EH (cell line): ENCODE measurements around the gene CERS3.
"Not testable (repeated sequence)": the region's sequence is repeated elsewhere in the genome, so short reads cannot be mapped to it uniquely, and the experiment has no call there.

Experiments used
- DNase-seq: peaks from one replicate; pipeline ENCODE4 v3.0.0-alpha.2; 2015; ENCODE audit warnings: low read depth

Gene CERS3

DNA sequence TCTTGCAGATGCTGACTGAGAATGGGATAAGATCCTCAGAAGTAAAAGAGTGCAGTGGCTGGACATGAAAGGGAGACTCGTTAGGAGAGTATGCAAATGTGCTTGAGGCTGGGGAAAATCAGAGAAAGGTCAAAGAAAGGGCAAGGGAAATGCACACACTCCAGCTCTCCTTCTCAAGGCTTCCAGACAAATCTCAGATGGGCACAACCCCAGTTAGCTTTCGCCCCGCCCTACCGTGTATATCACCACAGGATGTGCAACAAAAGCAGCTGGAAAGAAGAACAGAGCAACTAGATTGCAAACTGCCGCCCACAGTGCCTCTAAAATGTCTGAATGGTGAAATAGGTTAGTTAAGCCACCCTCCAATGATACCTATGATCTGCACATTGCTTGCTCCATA is 63.9 kb downstream of the CERS3 start:
- DNase-seq, result no peak

DNA sequence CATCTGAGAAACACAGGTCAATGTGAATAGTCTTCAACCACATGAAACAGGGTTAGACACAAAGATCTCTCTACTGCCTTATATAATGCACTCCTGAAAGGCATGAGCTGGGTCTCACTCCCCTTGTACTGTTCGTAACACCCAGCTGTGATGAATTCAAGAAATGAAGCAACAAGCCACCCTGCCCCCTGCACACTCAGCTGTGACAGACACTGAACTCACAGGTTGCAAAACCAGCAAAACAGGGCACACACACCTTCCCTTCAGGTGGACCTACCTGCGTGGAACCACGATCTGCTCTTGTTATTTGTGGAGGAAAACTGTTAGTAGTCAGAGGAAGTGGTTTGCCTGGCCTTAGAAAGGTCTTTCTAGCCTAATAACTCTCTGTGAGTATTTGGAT is 64.5 kb downstream of the CERS3 start:
- DNase-seq, result no peak

DNA sequence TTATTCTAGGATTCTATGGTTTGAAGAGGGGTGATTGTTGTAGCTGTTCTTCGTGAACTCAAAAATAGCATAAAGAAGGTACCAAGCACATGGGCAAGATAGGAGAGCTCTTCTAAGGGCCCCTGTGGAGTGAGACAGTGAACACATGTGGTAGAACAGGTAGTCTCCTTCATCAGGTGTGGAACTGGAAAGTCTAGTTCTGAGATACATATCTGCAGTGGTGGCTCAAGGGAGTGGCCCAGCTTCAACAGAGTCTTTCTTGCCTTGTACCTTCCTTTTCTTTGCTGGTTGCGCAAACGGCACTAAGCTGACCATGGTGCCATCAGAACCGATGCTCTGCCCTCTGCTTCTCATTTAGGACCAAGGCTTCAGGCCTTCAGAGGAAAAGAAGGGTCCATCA is 65.2 kb downstream of the CERS3 start:
- DNase-seq, result no peak

DNA sequence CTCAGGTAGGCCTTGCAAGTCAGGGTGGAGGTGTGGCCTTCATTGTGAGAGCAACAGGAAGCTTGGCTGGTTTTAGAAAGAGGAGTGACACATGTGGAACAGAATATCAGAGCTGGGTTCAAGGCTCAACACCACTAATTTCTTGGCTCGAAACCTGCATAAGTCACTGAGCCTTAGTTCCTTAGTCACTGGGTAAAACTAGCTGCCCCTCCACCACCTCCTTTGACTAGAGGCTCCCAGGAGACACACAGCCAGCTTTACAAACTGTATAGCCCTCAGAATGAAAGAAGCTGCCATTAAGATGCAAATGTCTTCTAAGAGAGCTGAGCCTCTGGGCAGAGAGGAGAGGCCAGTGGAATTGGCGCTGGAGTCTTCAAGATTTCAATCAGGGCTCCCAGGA is 67.7 kb downstream of the CERS3 start:
- DNase-seq, result no peak

DNA sequence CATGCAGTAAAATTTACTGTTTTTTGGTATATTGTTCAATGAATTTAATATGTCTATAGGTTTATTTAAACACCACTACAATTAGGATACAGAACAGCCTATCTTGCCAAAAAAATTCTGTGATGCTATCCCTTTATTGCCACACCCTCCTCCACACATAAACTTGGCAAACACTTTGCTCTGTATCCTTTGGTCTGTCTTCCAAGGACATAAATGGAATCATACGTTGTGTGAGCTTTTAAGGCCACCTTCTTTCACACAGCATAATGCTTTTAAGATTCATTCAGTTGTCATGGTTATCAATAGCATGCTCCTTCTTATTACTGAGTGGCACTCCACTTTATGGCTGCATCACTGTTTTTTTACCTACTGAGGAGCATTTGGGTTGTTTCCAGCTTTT is 71.5 kb downstream of the CERS3 start:
- DNase-seq, result no peak

DNA sequence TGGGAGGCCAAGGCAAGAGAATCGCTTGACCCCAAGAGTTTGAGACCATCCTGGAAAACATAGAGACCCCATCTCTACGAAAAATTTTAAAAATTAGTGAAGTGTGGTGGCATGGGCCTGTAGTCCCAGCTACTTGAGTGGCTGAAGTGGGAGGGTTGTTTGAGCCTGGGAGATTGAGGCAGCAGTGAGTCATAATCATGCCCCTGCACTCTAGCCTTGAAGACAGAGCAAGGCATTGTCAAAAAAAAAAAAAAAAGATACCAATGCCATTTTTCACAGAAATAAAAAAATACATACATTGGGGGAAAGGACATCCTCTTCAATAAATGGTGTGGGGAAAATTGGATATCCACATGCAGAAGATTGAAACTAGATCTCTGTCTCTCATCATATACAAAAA is 74.6 kb downstream of the CERS3 start:
- no peak for DNase-seq

DNA sequence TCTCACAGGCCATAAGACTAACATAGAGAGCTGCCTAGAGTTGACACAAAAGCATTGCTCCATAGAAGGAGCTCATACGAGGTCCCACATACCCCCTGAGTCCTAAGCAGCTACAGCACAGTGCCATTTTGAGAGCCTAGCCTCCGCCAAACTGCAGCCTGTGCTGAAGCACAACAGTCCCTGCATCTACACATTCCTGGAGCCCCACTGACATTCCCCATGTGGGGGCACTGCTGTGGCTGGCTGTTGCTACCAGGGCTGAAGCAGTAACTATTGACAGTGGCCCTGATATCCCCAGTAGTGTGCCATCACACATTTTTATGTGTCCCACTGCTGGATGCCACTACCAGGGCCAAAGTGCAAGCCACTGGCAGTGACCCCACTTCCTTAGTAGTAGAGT is 80.3 kb downstream of the CERS3 start:
- DNase-seq, result no peak

DNA sequence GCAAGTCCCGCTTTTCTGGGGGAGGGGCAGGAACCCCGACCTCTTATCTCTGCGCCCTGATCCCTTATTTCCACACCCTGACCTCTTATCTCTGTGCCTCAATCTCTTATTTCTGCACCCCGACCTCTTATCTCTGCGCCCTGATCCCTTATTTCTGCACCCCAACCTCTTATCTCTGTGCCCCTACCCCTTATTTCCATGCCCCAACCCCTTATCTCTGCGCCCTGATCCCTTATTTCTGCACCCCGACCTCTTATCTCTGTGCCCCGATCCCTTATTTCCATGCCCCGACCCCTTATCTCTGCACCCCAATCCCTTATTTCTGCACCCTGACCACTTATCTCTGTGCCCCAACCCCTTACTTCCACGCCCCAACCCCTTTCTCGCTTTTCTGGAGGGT is 87.7 kb downstream of the CERS3 start:
- not testable (repeated sequence) for DNase-seq

DNA sequence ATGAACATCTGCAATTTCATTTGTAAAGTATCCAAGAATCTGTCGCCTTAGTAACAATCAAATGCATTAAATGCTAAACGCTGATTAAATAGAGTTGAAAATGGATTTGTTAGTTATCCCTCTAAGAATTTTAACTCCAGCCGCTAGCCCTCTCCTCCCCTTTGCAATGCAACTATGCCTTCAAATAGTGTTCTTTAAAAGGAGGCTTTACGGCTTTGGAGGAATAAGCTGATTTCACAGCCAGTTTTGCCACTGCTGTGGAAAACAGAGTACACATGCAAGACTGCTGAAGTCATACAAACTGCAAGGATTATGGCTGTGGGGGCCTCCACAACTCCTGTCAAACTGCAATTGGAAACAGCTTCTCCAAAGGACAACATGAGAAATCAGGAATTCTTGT is 89.2 kb downstream of the CERS3 start:
- no peak for DNase-seq

DNA sequence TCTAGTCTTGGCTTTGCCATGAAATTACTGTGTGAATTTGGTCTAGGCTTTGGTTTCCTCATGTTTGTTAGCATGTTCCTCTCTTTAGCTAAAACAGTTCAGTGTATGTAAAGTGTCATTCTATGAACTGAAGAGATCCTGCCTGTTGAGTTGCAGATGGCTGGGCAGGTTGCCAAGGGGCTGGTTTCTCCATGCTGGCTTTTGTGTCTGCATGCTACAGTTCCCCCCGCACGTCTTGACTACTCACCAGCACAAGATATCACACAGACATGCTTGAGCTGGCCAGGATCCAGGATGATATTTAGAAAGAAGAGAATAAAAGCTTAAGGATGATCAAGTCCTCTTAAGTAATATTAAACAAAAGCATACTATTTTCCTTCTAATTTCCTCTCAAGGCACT is 90.2 kb downstream of the CERS3 start:
- no peak for DNase-seq

DNA sequence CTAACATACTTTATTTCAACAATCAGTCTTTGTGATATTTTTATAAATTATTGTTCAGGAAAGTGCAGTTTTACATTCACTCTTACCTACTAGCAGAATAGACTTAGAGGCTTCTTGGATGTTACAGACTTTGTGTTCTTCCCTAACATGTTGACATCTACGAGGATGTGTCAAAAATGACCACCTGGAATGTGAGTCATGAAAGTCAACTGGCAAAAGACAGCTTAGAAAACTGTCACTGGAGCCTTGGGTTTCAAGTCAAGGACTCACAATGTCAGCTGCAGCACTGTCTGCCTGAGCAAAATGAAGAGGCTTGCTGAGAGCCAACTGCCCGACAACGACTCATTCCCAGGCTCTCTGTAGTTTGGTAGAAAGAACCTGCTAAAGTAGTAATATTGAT is 91.5 kb downstream of the CERS3 start:
- DNase-seq, result no peak

DNA sequence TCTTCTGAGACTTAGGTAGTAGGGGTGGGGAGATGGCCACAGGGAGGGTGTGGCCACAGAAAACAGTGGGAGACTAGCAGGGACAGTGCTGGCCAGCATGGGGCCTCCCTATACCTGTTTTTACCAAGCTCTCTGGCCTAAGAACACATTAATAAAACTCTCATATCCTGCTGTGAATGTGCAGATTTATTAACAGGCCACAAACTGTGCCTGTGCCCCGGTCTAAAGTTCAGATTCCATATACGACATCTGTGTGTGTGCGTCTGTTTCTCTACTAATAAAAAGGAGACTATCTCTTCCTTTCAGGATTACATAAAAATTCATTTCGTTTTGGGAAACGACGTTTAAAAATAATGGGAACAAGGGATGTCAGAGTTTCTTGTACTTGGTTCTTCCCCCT is 94.2 kb downstream of the CERS3 start:
- no peak for DNase-seq

DNA sequence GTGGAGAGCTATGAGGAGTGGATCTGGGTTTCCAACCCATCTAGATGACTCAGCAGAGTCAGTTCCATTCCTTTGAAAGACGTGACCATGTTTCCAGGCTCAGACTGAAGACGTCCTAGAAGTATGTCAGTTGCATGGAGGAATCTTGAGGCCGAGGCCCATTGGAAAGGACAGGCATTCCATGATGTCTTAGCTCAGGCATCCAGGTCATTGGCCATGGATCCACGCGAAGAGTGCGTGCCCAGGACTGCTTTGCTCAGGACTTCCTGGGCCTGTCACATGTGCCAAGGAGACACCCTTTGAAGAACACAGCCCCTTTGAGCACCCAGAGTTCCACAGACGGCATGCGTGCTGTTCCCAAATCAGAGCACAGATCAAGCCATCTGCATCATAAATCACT is 94.7 kb downstream of the CERS3 start:
- no peak for DNase-seq

DNA sequence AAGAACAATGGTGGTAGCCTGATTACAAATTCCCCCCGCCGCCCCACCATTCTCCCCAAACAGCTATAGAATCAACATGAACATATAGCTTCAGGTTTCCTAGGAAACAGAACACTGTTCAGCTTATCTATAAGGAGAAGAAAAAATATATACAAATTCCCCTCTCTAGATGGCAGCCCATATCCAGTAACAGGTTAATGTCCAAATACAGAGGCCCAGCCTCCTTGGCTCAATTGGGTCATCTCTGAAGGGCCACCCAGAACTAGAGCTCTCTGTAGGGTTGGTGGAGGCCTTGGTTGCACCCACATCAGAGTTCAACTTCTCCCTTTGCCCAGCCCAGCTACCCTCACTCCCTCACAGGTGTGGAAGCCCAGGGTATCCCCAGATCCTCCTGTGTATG is 95.4 kb downstream of the CERS3 start:
- no peak for DNase-seq

DNA sequence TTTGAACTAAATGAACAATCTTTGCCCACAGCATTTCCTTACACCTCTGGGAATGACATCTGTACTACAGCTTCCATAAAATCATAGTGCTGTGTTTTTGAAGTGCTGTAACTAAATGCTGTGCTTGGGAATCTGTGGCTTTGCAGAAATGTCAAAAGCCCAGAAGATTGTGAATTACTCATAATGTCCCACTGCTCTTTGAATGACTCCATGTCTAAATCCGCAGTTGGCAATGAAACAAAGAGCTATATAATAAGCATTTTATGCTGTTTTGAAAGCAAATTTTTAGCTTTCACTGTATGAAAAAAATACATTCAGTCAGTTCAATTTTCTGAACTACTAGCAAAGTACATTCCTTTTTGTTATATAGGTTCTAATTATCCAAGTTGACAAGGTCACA is 98.3 kb downstream of the CERS3 start:
- no peak for DNase-seq

DNA sequence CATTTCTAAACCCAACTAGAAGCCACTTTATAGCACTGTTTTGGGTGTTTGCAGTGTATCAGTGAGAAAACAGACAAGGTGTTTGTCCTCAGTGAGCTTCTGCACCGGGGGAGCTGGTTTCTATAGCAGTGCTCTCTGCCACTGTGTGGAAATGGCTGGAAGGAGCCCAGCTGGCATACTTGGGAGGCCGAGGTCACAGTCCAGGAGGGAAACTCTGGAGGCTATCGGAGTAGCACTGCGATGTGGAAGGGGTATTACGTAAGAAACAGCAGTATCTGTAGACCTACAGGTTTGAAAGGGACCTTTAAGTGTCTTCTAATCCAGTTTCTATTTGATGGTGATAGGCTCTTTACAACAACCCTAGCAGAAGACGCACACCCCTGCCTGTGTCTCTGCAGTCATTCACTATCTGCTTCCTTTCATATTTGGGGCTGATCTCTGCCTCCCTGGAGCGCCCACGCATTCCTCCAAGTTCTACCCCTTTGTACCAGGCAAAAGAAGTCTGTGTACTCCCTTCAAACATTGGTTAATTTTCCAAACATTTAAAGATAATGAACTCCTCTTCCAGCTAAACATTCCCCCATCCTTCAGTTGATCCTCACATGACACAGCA is 99.5 kb downstream of the CERS3 start:
- DNase-seq, result no peak

DNA sequence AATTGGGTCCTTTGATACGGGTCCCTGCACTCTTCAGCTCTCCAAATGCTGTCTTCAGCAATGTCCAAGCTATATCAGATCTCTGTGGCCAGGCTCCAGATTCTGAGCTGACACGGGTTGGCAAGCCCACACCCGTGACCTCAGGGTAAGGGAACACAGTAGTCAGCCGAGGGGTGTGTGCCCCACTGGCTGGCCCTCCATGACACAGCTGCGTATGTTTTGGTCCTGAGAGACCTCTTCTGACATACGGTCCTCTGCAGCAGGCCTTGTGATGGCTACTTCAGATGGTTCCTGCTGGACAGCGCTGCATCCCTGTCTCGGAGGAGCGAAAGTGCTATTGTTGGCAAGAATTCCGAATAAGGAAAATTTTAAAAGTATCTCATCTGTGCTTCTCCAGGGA is 101.8 kb downstream of the CERS3 start:
- DNase-seq, result no peak

DNA sequence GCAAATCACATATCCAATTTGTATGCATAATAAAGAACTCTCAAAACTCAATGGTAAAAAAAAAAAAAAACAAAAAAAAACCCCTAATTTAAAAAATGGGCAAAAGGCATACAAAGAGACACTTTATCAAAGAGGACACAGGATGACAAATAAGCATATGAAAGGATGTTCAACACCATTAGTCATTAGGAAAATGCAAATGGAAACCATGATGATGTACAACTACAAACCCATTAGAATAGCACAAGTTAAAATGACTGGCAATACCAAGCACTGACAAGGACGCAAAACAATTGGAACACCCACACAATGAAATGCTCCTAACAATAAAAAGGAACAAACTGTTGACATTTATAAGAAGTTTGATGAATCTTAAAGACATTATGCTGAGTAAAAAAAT is 123.6 kb downstream of the CERS3 start:
- no peak for DNase-seq

DNA sequence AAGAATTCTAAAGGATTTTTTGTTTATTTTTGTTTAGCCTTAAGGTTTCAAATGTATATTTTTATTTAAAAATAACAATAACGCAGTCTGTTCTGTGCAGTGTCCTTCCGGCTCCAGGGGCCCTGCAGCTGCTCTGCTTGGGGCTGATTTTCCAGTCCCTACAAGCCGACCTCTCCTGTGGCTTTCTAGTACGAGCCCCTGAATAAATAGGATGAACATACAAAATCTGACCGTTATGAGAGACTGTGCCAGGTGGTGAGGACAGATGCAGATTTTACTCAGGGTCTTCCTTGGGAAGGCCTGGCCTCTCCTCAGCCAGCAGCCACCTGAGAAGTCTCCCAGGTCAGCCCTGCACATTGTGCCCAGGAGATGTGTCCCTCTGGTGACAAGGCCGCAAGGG is 127.8 kb downstream of the CERS3 start:
- no peak for DNase-seq

DNA sequence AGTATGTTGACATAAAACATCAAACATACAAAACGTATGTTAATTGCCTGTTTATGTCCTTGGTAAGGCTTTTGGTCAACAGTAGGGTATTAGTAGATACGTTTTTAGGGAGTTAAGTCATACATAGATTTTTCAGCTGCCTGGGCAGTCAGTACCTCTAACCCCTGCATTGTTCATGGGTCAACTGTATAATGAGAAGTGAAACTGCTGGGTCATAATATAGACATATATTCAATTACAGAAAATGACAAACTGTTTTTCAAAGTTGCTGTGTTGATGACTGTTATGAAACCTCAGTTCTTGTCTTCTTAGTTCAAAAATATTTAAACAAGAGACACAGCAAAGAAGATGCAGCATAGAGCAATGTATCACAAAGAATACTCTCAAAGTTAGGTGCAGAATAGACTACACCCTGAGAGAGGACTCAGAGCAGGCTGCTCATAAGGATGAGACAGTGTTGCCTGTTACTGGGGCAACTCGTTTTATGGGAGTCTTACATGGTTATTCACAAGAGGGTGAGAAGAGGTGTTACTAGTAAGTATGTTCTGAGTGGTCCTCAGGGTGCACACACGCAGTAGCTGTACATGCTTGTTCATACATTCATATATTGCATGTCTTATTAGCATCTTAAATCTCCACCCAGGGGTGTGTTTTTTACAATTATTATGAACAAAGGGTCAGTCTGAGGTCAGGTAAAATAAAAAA is 133.9 kb downstream of the CERS3 start:
- DNase-seq, result no peak

DNA sequence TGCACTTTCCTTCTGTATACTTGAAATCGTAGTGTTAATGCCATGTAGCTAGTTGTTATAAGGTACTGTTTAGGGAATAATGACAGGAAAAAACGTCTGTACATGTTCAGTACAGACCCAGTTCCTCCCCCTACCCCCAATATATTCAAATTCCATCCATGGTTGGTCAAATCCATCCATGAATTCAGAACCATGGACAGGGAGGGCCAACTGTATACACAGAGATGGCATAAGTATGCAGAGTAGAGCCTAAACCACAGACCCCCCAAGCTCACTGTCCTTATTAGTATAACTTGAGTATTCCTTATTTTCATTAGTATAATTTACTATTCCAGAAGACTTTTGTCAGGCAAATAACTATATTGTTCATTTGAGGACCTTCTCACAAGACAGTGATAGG is 135.7 kb downstream of the CERS3 start:
- no peak for DNase-seq

DNA sequence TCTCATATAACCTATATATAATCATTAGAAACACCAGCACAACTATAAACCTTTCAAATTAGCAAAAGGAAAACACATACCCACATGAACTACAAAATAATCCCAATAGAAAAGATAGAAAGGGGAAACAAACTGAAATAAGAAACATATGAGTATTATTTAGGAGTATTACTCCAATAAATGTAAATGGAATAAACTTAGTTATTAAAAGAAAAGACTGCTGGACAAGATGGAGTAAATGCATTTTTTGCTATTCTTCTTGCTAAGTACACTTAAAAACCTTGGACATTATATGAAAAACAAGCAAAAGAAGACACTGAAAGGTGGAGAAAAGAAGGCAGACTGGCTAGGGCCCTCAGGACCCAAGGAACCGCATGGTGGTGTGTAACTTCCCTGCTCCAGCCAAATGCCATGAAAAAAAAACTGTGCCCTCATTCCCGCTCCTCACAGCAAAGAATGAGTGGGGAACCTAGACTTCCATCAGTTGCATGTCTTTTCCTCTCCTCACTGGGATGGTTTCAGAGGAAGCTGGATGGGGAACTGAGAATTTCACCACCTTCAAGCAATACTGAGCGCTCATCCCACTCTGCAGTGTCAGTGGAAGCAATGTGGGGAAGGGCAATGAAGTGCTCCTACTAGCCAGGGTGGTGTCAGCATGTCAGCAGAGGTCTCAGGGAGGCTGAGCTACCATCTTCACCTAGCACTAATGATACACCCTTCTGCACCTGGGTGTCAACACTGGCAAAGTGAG is 143.3 kb downstream of the CERS3 start:
- DNase-seq, result no peak

DNA sequence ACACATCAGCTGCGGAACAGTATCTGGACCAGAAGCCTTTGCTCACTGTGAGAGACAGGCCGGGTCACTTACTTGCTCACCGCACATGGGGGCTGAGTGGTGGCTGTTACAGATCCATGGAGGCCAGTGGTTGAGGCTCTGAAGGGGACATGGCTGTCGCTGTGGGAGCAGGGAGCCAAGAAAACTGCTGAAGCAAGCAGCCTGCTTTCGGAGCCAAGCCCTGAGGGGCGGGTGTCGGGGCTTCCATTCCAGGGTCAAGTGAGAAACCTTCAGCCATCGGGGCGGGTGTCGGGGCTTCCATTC is 144.7 kb downstream of the CERS3 start:
- DNase-seq, result no peak
